K562 (cell line): ENCODE measurements around the gene CCDC136. TPM values are rescaled to one million over a fixed set of nuclear protein-coding genes. Genes with fewer than 3 reads are reported as not detected.

ENCODE experiments used
- ARNT ChIP-seq, 2 experiments: fragments of 450-650 bp; IDR thresholded peaks; 2 replicates each; pipeline ENCODE4 v1.6.1; 2016; ENCODE audit warnings: mild to moderate bottlenecking in 1 of 2
- ATF1 ChIP-seq, 2 experiments: fragments of 450-650 bp in 1 of 2; IDR thresholded peaks; 2 replicates each; pipeline ENCODE4 v1.6.1; 2016; ENCODE audit warnings: missing compliant biosample characterization in 1 of 2, missing genetic modification characterization in 1 of 2
- DDX20 ChIP-seq: fragments of 450-650 bp; IDR thresholded peaks from 2 replicates; pipeline ENCODE4 v1.6.1; 2016; ENCODE audit warnings: missing genetic modification characterization, low read depth, mild to moderate bottlenecking, missing compliant biosample characterization, moderate library complexity
- ETV6 ChIP-seq, 3 experiments: fragments of 150-350 bp in 1 of 3; sonication (generic) in 1 of 3; formaldehyde crosslinking in 1 of 3; IDR thresholded peaks; 2 replicates each; pipeline versions ENCODE4 v1.6.1 to v1.8.0; 2014 to 2022; ENCODE audit warnings: borderline replicate concordance in 2 of 3, low read depth in 2 of 3, antibody characterized with exemption in 1 of 3, low read length in 1 of 3, mild to moderate bottlenecking in 1 of 3, missing genetic modification reagents in 1 of 3
- KDM4B ChIP-seq, 2 experiments: fragments of 450-650 bp in 1 of 2; sonication (generic) in 1 of 2; IDR thresholded peaks; 2 replicates each; pipeline ENCODE4 v1.6.1; 2016 to 2017; ENCODE audit warnings: borderline replicate concordance in 2 of 2, antibody characterized with exemption in 1 of 2, low read depth in 1 of 2, mild to moderate bottlenecking in 1 of 2
- MCM2 ChIP-seq: fragments of 450-650 bp; IDR thresholded peaks from 2 replicates; pipeline ENCODE4 v1.6.1; 2017; ENCODE audit warnings: low read depth, mild to moderate bottlenecking
- NBN ChIP-seq: fragments of 450-650 bp; IDR thresholded peaks from 2 replicates; pipeline ENCODE4 v1.6.1; 2016; ENCODE audit warnings: low read depth, mild to moderate bottlenecking
- NR2C2 ChIP-seq, 2 experiments: fragments of 200-800 bp in 1 of 2; sonication (Bioruptor generic) in 1 of 2; sonication (generic) in 1 of 2; formaldehyde crosslinking in 1 of 2; IDR thresholded peaks; 2 replicates each; pipeline versions ENCODE4 v1.6.1 to v1.8.0; 2016 to 2022; ENCODE audit warnings: mild to moderate bottlenecking in 1 of 2, missing compliant biosample characterization in 1 of 2, missing genetic modification characterization in 1 of 2, missing genetic modification reagents in 1 of 2
- POU5F1 ChIP-seq: fragments of 150-350 bp; IDR thresholded peaks from 2 replicates; pipeline ENCODE4 v1.6.1; 2014; ENCODE audit warnings: borderline replicate concordance, low read length, low read depth, mild to moderate bottlenecking; ENCODE audit not compliant: partially characterized antibody
- RFX5 ChIP-seq: IDR thresholded peaks from 2 replicates; pipeline ENCODE4 v1.6.1; 2011; ENCODE audit warnings: low read depth, mild to moderate bottlenecking, improper control_type of control experiment, low read length
- SAP30 ChIP-seq: fragments of 200-600 bp; sonication (generic); IDR thresholded peaks from 2 replicates; pipeline ENCODE4 v1.6.1; 2012; ENCODE audit warnings: borderline replicate concordance, low read depth, mild to moderate bottlenecking, moderate library complexity, low read length, control low read depth, inconsistent platforms; ENCODE audit not compliant: insufficient read depth, poor library complexity, severe bottlenecking
- ZBTB34 ChIP-seq: fragments of 250-450 bp; sonication (Bioruptor Pico); IDR thresholded peaks from 2 replicates; pipeline ENCODE4 v1.8.0; 2021; ENCODE audit warnings: mild to moderate bottlenecking, moderate library complexity
- ZEB2 ChIP-seq: fragments of 450-650 bp; IDR thresholded peaks from 2 replicates; pipeline ENCODE4 v1.6.1; 2016
- ZNF121 ChIP-seq: sonication (generic); formaldehyde crosslinking; conservative IDR thresholded peaks from 2 replicates; pipeline ENCODE4 v1.8.0; 2022; ENCODE audit warnings: missing genetic modification reagents
- ZNF436 ChIP-seq: fragments of 250-450, 450-650 bp; sonication (Bioruptor Pico); formaldehyde crosslinking; IDR thresholded peaks from 2 replicates; pipeline ENCODE4 v1.7.0; 2020; ENCODE audit warnings: mild to moderate bottlenecking
- polyA plus RNA-seq, 8 experiments: library from polyadenylated mRNA; depleted of rRNA in 4 of 8; stranded (reverse) in 5 of 8; unstranded in 3 of 8; fragments of >200 nt; fragmentation: Nextera tagmentation in 2 of 8; fragmentation: Illumina TruSeq in 1 of 8; extraction: Ambion mirVana in 2 of 8; extraction: Trizol in 1 of 8; gene quantifications; 2 replicates each; pipeline versions ENCODE4 v1.2.1 to v1.2.3, GENCODE V29; 2011 to 2014; ENCODE audit warnings: inconsistent platforms in 1 of 8, missing spikeins in 1 of 8
- total RNA-seq, 7 experiments: library from RNA; depleted of rRNA in 6 of 7; stranded (reverse); fragments of >200 nt in 6 of 7; fragmentation: Illumina TruSeq in 2 of 7; extraction: Trizol in 2 of 7; gene quantifications; 2 replicates each; pipeline versions ENCODE4 v1.2.1 to v1.2.3, GENCODE V29; 2011 to 2021; ENCODE audit warnings: low replicate concordance in 1 of 7
- TF ChIP-seq, protein P1 (sequence below): fragments of 250-450 bp; sonication (Bioruptor Pico); IDR thresholded peaks from 2 replicates; pipeline ENCODE4 v1.5.0; 2020; ENCODE audit warnings: mild to moderate bottlenecking, borderline replicate concordance
- TF ChIP-seq, protein P2 (sequence below), 2 experiments: fragments of 450-650 bp in 1 of 2; sonication (generic) in 1 of 2; formaldehyde crosslinking in 1 of 2; IDR thresholded peaks in 1 of 2; conservative IDR thresholded peaks in 1 of 2; 2 replicates each; pipeline versions ENCODE4 v1.6.1 to v1.8.1; 2016 to 2023; ENCODE audit warnings: mild to moderate bottlenecking in 2 of 2, moderate library complexity in 2 of 2, inconsistent platforms in 1 of 2, missing genetic modification reagents in 1 of 2
- TF ChIP-seq, protein P3 (sequence below): conservative IDR thresholded peaks from 2 replicates; pipeline ENCODE4 v1.6.1; 2011; ENCODE audit warnings: low read depth, mild to moderate bottlenecking, low read length; ENCODE audit not compliant: control insufficient read depth

The CCDC136 gene
- total and polyA plus RNA-seq, 9 of the 15 experiments (the other 6 are each of a cell fraction or from before 2014, with no cell fraction given) = 2.4 to 40.8 (median 26.5) TPM

DNA sequence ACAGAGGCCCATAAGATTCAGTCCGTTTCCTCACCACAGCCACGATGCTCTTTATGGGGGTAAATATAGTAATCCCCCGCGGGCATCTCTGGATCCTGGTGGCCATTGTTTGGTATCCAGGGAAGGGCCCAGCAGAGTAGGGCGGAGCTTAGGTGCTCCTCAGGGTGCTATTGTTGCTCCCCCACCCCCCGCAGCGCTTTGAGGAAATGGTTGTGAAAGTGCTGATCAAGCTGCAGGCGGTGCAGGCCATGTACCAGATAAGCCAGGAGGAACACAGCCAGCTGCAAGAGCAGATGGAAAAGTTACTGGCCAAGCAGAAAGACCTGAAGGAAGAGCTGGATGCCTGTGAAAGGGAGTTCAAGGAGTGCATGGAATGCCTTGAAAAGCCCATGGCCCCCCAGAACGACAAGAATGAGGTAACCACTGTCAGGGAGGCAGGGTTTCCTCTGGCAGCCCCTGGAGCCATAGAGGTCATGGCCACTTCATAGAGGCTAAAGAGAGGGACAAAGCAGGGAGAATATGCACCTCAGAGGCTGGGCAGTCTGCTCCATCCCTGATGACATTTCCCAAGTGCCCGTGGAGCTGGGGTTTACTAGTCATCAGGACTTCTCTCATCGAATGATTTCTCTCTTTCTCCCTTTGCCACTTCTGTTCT, 20.9 kb downstream of the CCDC136 start (continued):
- TF ChIP-seq, protein P1, sequence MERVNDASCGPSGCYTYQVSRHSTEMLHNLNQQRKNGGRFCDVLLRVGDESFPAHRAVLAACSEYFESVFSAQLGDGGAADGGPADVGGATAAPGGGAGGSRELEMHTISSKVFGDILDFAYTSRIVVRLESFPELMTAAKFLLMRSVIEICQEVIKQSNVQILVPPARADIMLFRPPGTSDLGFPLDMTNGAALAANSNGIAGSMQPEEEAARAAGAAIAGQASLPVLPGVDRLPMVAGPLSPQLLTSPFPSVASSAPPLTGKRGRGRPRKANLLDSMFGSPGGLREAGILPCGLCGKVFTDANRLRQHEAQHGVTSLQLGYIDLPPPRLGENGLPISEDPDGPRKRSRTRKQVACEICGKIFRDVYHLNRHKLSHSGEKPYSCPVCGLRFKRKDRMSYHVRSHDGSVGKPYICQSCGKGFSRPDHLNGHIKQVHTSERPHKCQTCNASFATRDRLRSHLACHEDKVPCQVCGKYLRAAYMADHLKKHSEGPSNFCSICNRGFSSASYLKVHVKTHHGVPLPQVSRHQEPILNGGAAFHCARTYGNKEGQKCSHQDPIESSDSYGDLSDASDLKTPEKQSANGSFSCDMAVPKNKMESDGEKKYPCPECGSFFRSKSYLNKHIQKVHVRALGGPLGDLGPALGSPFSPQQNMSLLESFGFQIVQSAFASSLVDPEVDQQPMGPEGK (CRISPR knock-in tag) = no peak
- TF ChIP-seq NBN (peak; percentile 75; the same call in 1 of the 2 replicates), DDX20 (no peak), ZNF436 (CRISPR knock-in tag) (no peak), ETV6 (IDR thresholded peaks at IDR 0.05; ENCODE audit: borderline replicate concordance in 1 of 2, low read depth in 2 of 2, low read length in 1 of 2) (peak in 1 of 2 experiments; percentile 60; a peak in 1 of 4 replicates), ETV6 (CRISPR knock-in tag; IDR thresholded peaks at IDR 0.05; ENCODE audit: borderline replicate concordance) (no peak), KDM4B (IDR thresholded peaks at IDR 0.05; ENCODE audit: borderline replicate concordance in 2 of 2, low read depth in 1 of 2) (peak in 1 of 2 experiments; percentile 69; a peak in 1 of 4 replicates), ATF1 (CRISPR knock-in tag; IDR thresholded peaks at IDR 0.05) (no peak), ATF1 (tag; IDR thresholded peaks at IDR 0.05) (no peak), NR2C2 (CRISPR knock-in tag; IDR thresholded peaks at IDR 0.05) (no peak), NR2C2 (tag; IDR thresholded peaks at IDR 0.05) (no peak), POU5F1 (no peak), ARNT (IDR thresholded peaks at IDR 0.05) (no peak; a peak in 1 of 4 replicates), SAP30 (no peak), ZNF121 (CRISPR knock-in tag) (no peak), ZEB2 (no peak), ZBTB34 (no peak), MCM2 (no peak), RFX5 (no peak)
- TF ChIP-seq, protein P2, sequence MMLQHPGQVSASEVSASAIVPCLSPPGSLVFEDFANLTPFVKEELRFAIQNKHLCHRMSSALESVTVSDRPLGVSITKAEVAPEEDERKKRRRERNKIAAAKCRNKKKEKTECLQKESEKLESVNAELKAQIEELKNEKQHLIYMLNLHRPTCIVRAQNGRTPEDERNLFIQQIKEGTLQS (IDR thresholded peaks at IDR 0.05) = no peak
- TF ChIP-seq, protein P2 (CRISPR knock-in tag; conservative IDR thresholded peaks at IDR 0.05) = 0 out of 2 replicates have a peak, but pooled peaks have one; percentile 16
- TF ChIP-seq, protein P3, sequence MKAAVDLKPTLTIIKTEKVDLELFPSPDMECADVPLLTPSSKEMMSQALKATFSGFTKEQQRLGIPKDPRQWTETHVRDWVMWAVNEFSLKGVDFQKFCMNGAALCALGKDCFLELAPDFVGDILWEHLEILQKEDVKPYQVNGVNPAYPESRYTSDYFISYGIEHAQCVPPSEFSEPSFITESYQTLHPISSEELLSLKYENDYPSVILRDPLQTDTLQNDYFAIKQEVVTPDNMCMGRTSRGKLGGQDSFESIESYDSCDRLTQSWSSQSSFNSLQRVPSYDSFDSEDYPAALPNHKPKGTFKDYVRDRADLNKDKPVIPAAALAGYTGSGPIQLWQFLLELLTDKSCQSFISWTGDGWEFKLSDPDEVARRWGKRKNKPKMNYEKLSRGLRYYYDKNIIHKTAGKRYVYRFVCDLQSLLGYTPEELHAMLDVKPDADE = peak; percentile 76
